Heart left ventricle (tissue), 16 donors: ENCODE measurements around the gene IGF2BP3. TPM values are rescaled to one million over a fixed set of nuclear protein-coding genes. Genes with fewer than 3 reads are reported as not detected.
A peak's percentile ranks its signal among the peaks of the same experiment; 100 is the strongest.

Experiments used
- ATAC-seq, 4 donors: fragments of 200-7000 bp; cut with Tn5 transposase; one replicate each; pipeline ENCODE4 v1.9.1; 2020 to 2022; ENCODE audit warnings: moderate library complexity in 4 of 4, mild to moderate bottlenecking in 3 of 4, moderate number of reproducible peaks in 1 of 4
- DNase-seq, 5 donors: peaks; one replicate each; pipeline ENCODE4 v3.0.0-alpha.2; 2020
- H3K27ac ChIP-seq, 12 donors: fragments of 200-600 bp; sonication (generic) in 4 of 12; one replicate each; pipeline versions ENCODE4 v1.5.0 to v1.8.0; 2016 to 2022; ENCODE audit warnings: mild to moderate bottlenecking in 2 of 12
- H3K27me3 ChIP-seq, 9 donors: fragments of 200-600 bp; sonication (generic) in 2 of 9; one replicate each; pipeline versions ENCODE4 v1.5.1 to v1.8.0; 2016 to 2022; ENCODE audit warnings: mild to moderate bottlenecking in 3 of 9
- H3K36me3 ChIP-seq, 9 donors: fragments of 200-600 bp; sonication (generic) in 2 of 9; one replicate each; pipeline versions ENCODE4 v1.5.0 to v1.8.0; 2018 to 2022; ENCODE audit warnings: mild to moderate bottlenecking in 2 of 9
- H3K4me1 ChIP-seq, 12 donors: fragments of 200-600 bp; sonication (generic) in 4 of 12; one replicate each; pipeline versions ENCODE4 v1.5.0 to v1.8.0; 2016 to 2022; ENCODE audit warnings: mild to moderate bottlenecking in 3 of 12
- H3K4me3 ChIP-seq, 12 donors: fragments of 200-600 bp; sonication (generic) in 4 of 12; one replicate each; pipeline versions ENCODE4 v1.5.0 to v1.8.0; 2017 to 2022; ENCODE audit warnings: mild to moderate bottlenecking in 9 of 12, moderate library complexity in 4 of 12
- H3K9me3 ChIP-seq, 12 donors: fragments of 200-600 bp; sonication (generic) in 4 of 12; one replicate each; pipeline versions ENCODE4 v1.5.0 to v1.8.0; 2016 to 2022; ENCODE audit warnings: mild to moderate bottlenecking in 1 of 12
- CTCF ChIP-seq, 12 donors: fragments of 200-600 bp; sonication (generic) in 4 of 12; IDR thresholded peaks; one replicate each; pipeline versions ENCODE4 v1.5.0 to v1.8.0; 2018 to 2022; ENCODE audit warnings: antibody characterized with exemption in 12 of 12, mild to moderate bottlenecking in 5 of 12
- POLR2A ChIP-seq, 2 donors: fragments of 450-650 bp; IDR thresholded peaks; one replicate each; pipeline ENCODE4 v1.6.1; 2017; ENCODE audit warnings: antibody characterized with exemption in 2 of 2, mild to moderate bottlenecking in 2 of 2, moderate library complexity in 2 of 2
- WGBS, 4 donors: extraction: QIAGEN DNeasy Blood & Tissue Kit in 2 of 4; methylation state at CpG; one replicate each; pipeline versions ENCODE4 v1.1.5 to v1.1.7; 2013 to 2018; 5-methylcytosine and 5-hydroxymethylcytosine counted together
- intact Hi-C, 10 donors: fragments of 100-400 bp; cut with DNase I; formaldehyde crosslinking; loops; one replicate each; pipeline versions ENCODE4 v1.11.1 to v1.14.2; 2022
- polyA plus RNA-seq, 2 donors: library from polyadenylated mRNA; stranded (reverse); fragments of 200-250 nt; gene quantifications; one replicate each; pipeline ENCODE4 v1.2.3, GENCODE V29; 2013
- total RNA-seq, 9 donors: library from RNA; depleted of rRNA in 2 of 9; stranded (reverse); fragments of >200 nt in 2 of 9; fragmentation: NEBNext Ultra II Directional in 3 of 9; extraction: Animal tissue kit (Norgen Biotek cat#: 25700) in 3 of 9; gene quantifications; one replicate each; pipeline versions ENCODE4 v1.1.0 to v1.2.4, GENCODE V29; 2016 to 2023
- donor health status: ischemic (EF 13 %, LVEDD 7.1; RV severe dilation, severe dysfunction).
- donor health status: healthy with polysubstance abuse.
- donor health status: DM: no; HTN: yes; CAD: no.
- donor health status: DM: no; HTN: no; CAD: no.
- donor health status: ischemic (EF 25% LVEDD 6.9; RV normal size, moderate dysfunction).
- donor health status: ischemic (EF 25% LVEDD 5.7; RV mildly dilated, moderate dysfunction).
- donor health status: healthy.
- donor health status: DM: yes; HTN: yes; CAD: no.
- donor health status: ischemic (EF 35%, LVEDD 5.7; RV mildly dilated, moderate dysfunction).
- donor health status: nonischemic (EF 11% LVEDD 7.7; RV severe dilation, severe dysfunction).
- donor health status: DM: yes; HTN: yes; CAD: no.
- donor health status: PGD.
- donor health status: ischemic (EF 29% LVEDD 5.4; RV normal size, mild dysfunction).
- donor health status: nonischemic (EF 23%, LVEDD 6.1; RV moderate dilation, normal function).

The IGF2BP3 gene
- total and polyA plus RNA-seq, 11 donors, result 0.27 to 2.2 (median 0.50) TPM; not detected in 5

GRCh38 chr7:23476286-23477156 lies 6.2 kb upstream of the IGF2BP3 start:
- no peaks in the 10 kb centered on the region for H3K9me3 ChIP-seq
- intact Hi-C loops, result loop anchor here in 1 of 10 donors (10.0 kb wide), 1 partner anchor 292 kb away; the partner anchor contains the start of gene NUP42
- ATAC-seq (no peak), DNase-seq (no peak)
- no peak overlapping the region for H3K27ac ChIP-seq
- no peak overlapping the region for H3K4me3 ChIP-seq
- H3K36me3 ChIP-seq, result no peaks in the 10 kb centered on the region
- H3K27me3 ChIP-seq, result peaks cover 62 to 100% (median 88%) of the 10 kb centered on the region in 9 donors
- TF ChIP-seq CTCF (IDR thresholded peaks at IDR 0.05) (no peak), POLR2A (IDR thresholded peaks at IDR 0.05) (no peak)
- peaks cover 0 to 20% (median 7%) of the 10 kb centered on the region in 12 donors for H3K4me1 ChIP-seq

GRCh38 chr7:23475576-23475839 lies 5.2 kb upstream of the IGF2BP3 start:
- ATAC-seq (no peak), DNase-seq (no peak)
- Histone ChIP-seq H3K27me3 (peaks cover 72 to 100% (median 98%) of the 10 kb centered on the region in 9 donors), H3K27ac (no peak overlapping the region), H3K4me1 (peaks cover 0 to 30% (median 13%) of the 10 kb centered on the region in 12 donors), H3K4me3 (no peak overlapping the region), H3K9me3 (no peaks in the 10 kb centered on the region), H3K36me3 (no peaks in the 10 kb centered on the region)
- TF ChIP-seq POLR2A (IDR thresholded peaks at IDR 0.05) (no peak), CTCF (IDR thresholded peaks at IDR 0.05) (no peak)
- intact Hi-C loops, result loop anchor here in 1 of 10 donors (10.0 kb wide), 1 partner anchor 291 kb away; the partner anchor contains the start of gene NUP42

- Histone ChIP-seq H3K4me3 (peak overlapping the region in 1 of 12 donors; percentile 54), H3K27ac (no peak overlapping the region), H3K9me3 (no peaks in the 10 kb centered on the region), H3K27me3 (peaks cover 76 to 100% (median 99%) of the 10 kb centered on the region in 9 donors), H3K36me3 (no peaks in the 10 kb centered on the region), H3K4me1 (peaks cover 0 to 35% (median 18%) of the 10 kb centered on the region in 12 donors)
- DNase-seq (no peak), ATAC-seq (no peak)
- 4 to 7% (median 6%) methylated on average over 15 of the region's 15 CpGs for WGBS, 4 donors
- intact Hi-C loops, result loop anchor here in 1 of 10 donors (10.0 kb wide), 1 partner anchor 290 kb away; the partner anchor contains the start of gene NUP42
- TF ChIP-seq CTCF (IDR thresholded peaks at IDR 0.05) (no peak), POLR2A (IDR thresholded peaks at IDR 0.05) (no peak)
Observed at GRCh38 chr7:23474829-23475575, 4.7 kb upstream of the IGF2BP3 start.
